NCI-H748 treated with DMSO at 0.1 percent for 48 hours (cell line): ENCODE data around the gene MAGI2.

Experiments
- DNase-seq: peaks from one replicate; lab custom pipeline; 2025; lab: John Stamatoyannopoulos, UW

The MAGI2 gene

GRCh38 chr7:78490524-78490923 lies 962.9 kb downstream of the MAGI2 start:
- DNase-seq, result no peak

- DNase-seq, result no peak
Measured at GRCh38 chr7:78489476-78490240, 963.8 kb downstream of the MAGI2 start.

GRCh38 chr7:78487464-78487863 lies 966.0 kb downstream of the MAGI2 start:
- DNase-seq, result peak; percentile 14

GRCh38 chr7:78479348-78479747 lies 974.1 kb downstream of the MAGI2 start:
- DNase-seq, result no peak

DNA sequence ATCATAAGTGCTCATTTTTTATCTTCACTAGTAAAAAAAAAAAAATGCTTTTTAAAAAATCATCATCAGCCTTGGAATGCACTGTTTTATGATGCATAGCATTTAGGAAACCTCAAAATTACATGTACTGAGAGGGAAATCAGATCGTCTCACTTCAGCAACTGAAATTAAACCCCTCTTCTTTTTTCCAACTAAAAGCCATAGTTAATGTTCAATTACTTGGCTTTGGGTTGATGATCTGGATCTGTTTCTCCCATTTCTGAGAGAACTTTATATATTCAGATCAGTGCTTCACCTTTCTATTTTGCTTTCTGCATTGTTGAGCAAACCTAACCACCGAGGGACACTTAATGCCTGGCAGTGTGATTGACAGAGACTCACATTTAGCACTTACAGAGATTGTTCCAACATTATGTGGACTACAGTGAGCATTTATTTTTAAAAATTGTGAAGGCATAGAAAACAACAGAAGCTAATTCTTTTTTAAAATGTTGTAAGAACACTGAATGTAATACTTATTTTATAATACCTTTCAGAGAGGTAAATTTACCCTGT lies 976.5 kb downstream of the MAGI2 start:
- DNase-seq, result no peak

DNA sequence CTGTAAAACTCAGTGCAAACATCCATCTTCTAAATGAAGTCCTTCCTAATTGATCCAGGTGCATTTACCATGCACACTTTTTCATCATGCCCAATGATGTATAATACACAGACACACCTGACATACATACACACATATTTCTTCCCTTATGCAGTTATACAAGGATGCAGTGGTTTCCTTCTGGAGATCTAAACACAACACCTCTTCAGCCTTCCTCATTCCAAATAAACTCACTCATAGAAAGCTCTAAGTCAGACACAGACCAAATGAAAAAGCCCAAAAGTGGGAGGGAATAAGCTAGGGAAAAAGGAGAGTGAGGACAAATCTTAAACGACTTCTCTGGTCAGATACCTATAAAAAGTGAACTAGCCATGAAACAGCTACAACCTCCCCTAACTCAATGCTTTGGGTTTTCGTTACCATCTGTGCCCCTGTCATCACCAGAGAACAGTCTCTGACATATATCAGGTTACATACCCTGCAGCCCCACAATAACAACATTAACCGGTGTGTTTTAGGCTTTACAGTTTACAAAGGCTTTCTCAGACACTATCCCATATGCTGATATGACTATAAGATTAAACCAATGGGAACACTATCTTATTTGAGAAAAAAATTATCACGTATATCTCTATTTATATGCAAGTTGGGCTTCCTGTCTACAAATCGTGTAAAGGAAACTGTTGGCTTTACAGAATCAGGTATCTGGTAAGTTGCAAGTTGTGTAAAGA lies 979.7 kb downstream of the MAGI2 start:
- DNase-seq, result no peak

DNA sequence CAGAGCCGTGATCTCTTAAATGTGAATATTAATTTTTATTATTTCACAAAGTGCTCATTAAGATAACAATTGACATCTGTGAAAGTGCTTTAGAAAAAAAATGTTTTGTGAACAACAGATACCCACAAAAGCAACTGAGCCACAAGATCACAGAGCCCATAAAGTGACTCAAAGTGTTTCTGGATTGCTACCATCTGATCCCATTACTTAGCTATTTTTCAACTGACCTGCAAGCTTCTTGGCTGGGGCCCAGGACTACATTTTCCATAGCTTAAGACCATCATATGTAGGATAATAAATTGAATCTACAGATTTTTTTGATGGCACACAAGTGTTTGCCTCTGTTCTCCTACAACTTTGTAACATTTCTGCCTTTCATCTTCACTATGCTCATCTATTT lies 980.4 kb downstream of the MAGI2 start:
- DNase-seq, result no peak

DNA sequence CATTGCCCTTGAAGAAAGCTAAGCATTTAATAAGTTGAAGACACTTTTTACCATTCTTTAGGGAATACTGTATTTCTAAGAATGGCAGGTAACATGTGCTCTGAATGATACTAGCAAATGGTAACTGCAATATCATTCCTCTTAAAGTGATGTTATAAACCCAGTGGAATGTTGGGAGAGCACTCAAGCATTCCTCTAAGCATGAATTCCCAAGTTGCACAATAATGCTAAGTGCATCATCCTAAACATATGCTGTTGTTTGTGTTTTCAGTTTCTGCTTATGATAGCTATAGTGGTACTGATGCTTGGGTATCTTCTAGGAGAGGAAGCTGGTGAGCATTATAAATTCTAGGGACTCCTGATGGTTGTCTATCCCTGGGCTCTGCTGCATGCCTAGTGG lies 980.9 kb downstream of the MAGI2 start:
- DNase-seq, result no peak

DNA sequence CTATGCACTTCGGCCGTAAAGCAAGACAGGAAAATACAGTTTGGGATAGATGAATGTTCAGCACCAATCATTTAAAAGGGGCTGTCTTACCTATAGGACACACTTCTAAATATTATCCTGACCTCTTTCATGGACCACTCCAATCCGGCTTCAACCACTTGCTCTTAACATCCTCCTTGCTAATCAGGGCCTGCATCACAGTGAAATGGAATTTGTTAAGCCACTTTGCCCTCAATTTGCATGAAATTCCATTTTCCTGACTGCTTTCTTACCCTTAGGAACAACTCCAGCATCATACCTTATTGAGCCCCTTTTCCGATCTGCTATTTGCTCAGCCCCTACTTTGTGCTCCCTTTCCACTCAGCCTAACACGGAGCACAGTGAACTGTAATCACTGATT lies 987.6 kb downstream of the MAGI2 start:
- no peak for DNase-seq

GRCh38 chr7:78463039-78463438 lies 990.4 kb downstream of the MAGI2 start:
- no peak for DNase-seq

DNA sequence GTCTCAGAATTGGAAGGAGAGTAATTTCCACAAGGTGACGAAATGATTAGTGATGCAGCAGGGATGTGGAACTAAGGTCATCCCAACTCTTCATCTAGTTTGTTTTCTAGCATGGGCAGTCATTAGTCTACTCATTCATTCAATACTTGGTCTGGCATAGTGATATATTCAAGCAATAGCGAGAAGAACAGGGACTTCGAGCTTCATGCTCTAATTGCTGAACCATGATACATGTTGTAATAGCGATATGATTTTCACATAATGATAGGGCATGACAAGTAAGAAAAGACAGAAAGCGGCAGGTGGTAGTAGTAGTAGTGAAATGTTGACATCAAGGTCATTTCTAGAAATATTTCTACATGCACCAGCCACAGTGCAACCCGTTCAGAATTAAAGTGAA lies 1002.8 kb downstream of the MAGI2 start:
- DNase-seq, result no peak

DNA sequence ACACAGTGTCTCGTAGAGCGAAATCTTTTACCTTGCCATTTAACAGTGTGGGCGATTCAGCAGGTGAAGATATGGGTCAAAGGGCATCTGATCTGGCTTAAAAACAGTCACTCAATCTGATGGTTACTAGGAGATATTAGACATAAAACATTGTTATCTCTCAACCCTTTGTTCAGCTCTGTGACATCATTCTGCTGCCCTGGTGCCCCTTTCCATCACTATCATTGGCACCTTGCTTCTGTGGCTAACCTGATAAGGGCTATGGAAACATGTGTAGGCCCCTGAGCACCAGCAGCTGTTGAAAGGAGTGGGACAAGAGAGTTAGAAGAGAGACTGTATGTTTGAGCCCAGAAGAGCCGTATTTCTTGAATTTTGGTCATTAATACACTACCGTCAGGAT lies 1004.6 kb downstream of the MAGI2 start:
- no peak for DNase-seq

DNA sequence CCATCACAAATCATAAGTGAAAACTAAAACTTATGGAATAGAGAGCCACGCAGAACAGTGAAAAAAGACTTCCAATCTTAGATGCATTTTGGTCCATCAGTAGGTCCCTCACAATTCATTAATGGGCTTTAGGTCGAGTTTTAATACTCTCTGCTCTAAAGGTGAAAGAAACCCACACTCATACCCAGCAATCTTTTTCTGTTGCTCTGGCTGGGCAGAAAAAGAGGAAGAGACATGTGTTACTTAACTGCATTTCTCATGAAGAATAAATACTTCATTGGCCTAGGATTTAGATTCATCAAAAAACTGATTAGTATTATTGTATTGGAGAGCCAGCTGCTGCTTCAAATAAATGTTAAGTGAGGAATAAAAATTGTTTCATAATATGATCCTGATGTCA lies 1009.2 kb downstream of the MAGI2 start:
- DNase-seq, result no peak

DNA sequence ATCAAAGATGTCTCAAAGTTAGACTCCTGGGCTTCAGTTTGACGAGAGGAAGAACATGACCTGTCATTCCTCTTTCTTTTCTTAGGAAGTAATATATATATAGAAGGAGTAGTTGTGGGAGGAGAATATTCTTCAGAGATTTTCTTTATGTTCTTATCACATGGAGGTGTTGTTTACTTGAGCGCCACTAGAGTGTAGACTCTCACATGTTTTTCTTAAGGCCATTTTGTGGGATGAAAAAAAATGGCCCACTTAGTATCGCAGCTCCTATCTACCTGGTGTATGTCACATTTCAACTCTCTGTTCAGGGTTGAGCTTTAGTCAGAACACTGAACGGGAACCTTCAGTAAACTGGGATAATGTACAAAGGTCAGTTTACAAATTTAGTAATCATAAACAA lies 1009.7 kb downstream of the MAGI2 start:
- no peak for DNase-seq

GRCh38 chr7:78441737-78442136 lies 1011.7 kb downstream of the MAGI2 start:
- no peak for DNase-seq

- peak; percentile 65 for DNase-seq
Measured at GRCh38 chr7:78438433-78438832, 1015.0 kb downstream of the MAGI2 start.

- no peak for DNase-seq
Measured at GRCh38 chr7:78437118-78437517, 1016.3 kb downstream of the MAGI2 start.

DNA sequence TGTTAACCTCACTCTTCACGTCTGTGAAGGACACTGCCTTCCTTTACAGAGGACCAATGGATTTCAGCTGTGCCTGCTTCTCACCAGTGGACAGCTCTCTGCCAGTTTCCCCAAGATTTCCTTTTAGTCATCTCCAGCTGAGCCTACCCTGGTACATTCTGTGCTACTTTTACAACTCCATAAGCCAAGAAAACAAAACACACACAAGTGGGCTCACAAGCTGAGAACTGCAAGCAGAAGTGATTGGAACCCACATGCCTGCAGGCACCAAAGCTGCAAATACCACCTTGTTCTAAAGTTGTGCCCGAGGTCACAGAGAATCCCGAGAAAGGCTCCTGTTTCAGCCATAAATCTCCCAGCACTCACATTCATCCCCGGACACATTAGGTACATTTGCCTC lies 1018.1 kb downstream of the MAGI2 start:
- no peak for DNase-seq

- no peak for DNase-seq
Measured at GRCh38 chr7:78434281-78434680, 1019.2 kb downstream of the MAGI2 start.

GRCh38 chr7:78433421-78433820 lies 1020.0 kb downstream of the MAGI2 start:
- DNase-seq, result no peak

GRCh38 chr7:78429878-78430277 lies 1023.6 kb downstream of the MAGI2 start:
- no peak for DNase-seq

- no peak for DNase-seq
Measured at GRCh38 chr7:78427209-78427608, 1026.3 kb downstream of the MAGI2 start.

DNA sequence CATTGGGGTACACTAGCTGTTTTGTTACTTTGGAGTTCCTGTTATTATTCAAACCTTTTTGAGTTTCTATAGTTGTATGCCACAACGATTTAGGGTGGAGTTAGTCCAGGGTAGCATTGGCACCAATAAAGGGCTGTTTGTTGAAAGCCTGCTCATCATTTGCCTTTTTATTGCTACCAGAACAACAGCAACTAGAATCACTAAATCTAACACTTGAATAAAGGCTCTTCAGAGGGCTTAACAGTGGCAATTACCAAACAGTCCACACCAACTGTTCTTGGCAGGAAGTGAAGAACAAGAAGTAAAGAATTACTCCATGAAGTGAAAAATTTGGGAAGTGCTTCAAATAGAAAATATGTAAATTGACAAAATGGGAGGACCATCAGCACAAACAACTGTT lies 1033.5 kb downstream of the MAGI2 start:
- DNase-seq, result peak; percentile 11
